B cell (primary cell): ENCODE measurements around the gene TSC22D4.
"Not testable (repeated sequence)": the region's sequence is repeated elsewhere in the genome, so short reads cannot be mapped to it uniquely, and the experiment has no call there.

Experiments used
- CTCF ChIP-seq: fragments of 200-600 bp; IDR thresholded peaks from one replicate; pipeline ENCODE4 v1.8.0; 2022; ENCODE audit warnings: antibody characterized with exemption, mild to moderate bottlenecking
- EZH2 ChIP-seq: IDR thresholded peaks from 2 replicates; pipeline ENCODE4 v1.6.1; 2012; ENCODE audit warnings: borderline replicate concordance, low read depth, mild to moderate bottlenecking, moderate library complexity, low read length; ENCODE audit not compliant: insufficient read depth, poor library complexity, severe bottlenecking

- TF ChIP-seq CTCF, EZH2: not testable (repeated sequence)
These were observed 43.0 kb upstream of the TSC22D4 start for GRCh38 chr7:100521909-100522593.
